H9 (cell line): ENCODE data around the gene PPP3CA. TPM values are rescaled to one million over a fixed set of nuclear protein-coding genes. Genes with fewer than 3 reads are reported as not detected.
A peak's percentile ranks its signal among the peaks of the same experiment; 100 is the strongest.

Source experiments
- DNase-seq: peaks from one replicate; pipeline ENCODE4 v3.0.0-alpha.2; 2017
- H2AFZ ChIP-seq: one replicate; pipeline ENCODE4 v1.6.1; 2013; ENCODE audit warnings: mild to moderate bottlenecking, low read length, control low read depth, moderate library complexity
- H2AK5ac ChIP-seq: 2 replicates; pipeline ENCODE4 v1.6.1; 2013; ENCODE audit warnings: low read length, control low read depth, mixed read lengths; ENCODE audit not compliant: insufficient read length
- H2BK120ac ChIP-seq: one replicate; pipeline ENCODE4 v1.6.1; 2013; ENCODE audit warnings: low read depth, mild to moderate bottlenecking, low read length, control low read depth, inconsistent platforms; ENCODE audit not compliant: poor library complexity, severe bottlenecking
- H2BK12ac ChIP-seq: 2 replicates; pipeline ENCODE4 v1.6.1; 2013; ENCODE audit warnings: low read length, control low read depth, mixed read lengths, low read depth; ENCODE audit not compliant: insufficient read length
- H2BK15ac ChIP-seq: 2 replicates; pipeline ENCODE4 v1.6.1; 2013; ENCODE audit warnings: low read depth, low read length, control low read depth
- H2BK20ac ChIP-seq: one replicate; pipeline ENCODE4 v1.6.1; 2013; ENCODE audit warnings: low read depth, mild to moderate bottlenecking, low read length, control low read depth, inconsistent platforms; ENCODE audit not compliant: poor library complexity, severe bottlenecking
- H2BK5ac ChIP-seq: 2 replicates; pipeline ENCODE4 v1.6.1; 2013; ENCODE audit warnings: low read length, control low read depth, mixed read lengths; ENCODE audit not compliant: insufficient read length
- H3K14ac ChIP-seq: 2 replicates; pipeline ENCODE4 v1.6.1; 2013; ENCODE audit warnings: low read length, control low read depth; ENCODE audit not compliant: insufficient read depth
- H3K18ac ChIP-seq: 2 replicates; pipeline ENCODE4 v1.6.1; 2013; ENCODE audit warnings: low read depth, mild to moderate bottlenecking, mixed read lengths, low read length, control low read depth; ENCODE audit not compliant: insufficient read length
- H3K23ac ChIP-seq: 2 replicates; pipeline ENCODE4 v1.6.1; 2013; ENCODE audit warnings: low read length, control low read depth, mixed read lengths, low read depth; ENCODE audit not compliant: insufficient read length
- H3K23me2 ChIP-seq: 2 replicates; pipeline ENCODE4 v1.6.1; 2013; ENCODE audit warnings: low read depth, mild to moderate bottlenecking, mixed read lengths, low read length, control low read depth; ENCODE audit not compliant: insufficient read length, poor library complexity, severe bottlenecking
- H3K27ac ChIP-seq: 2 replicates; pipeline ENCODE4 v1.5.1; 2013; ENCODE audit warnings: low read length, control low read depth, mixed read lengths, low read depth; ENCODE audit not compliant: insufficient read length
- H3K27me3 ChIP-seq: 2 replicates; pipeline ENCODE4 v1.6.1; 2013; ENCODE audit warnings: low read length, control low read depth, inconsistent platforms; ENCODE audit not compliant: insufficient read depth
- H3K4ac ChIP-seq: 2 replicates; pipeline ENCODE4 v1.6.1; 2013; ENCODE audit warnings: low read depth, mild to moderate bottlenecking, control low read depth, inconsistent platforms, low read length, moderate library complexity
- H3K4me1 ChIP-seq: 2 replicates; pipeline ENCODE4 v1.6.1; 2013; ENCODE audit warnings: low read length, control low read depth, inconsistent platforms; ENCODE audit not compliant: insufficient read depth
- H3K4me2 ChIP-seq: 2 replicates; pipeline ENCODE4 v1.6.1; 2013; ENCODE audit warnings: low read length, control low read depth, mixed read lengths; ENCODE audit not compliant: insufficient read length, insufficient read depth
- H3K56ac ChIP-seq: 2 replicates; pipeline ENCODE4 v1.6.1; 2013; ENCODE audit warnings: low read depth, mild to moderate bottlenecking, mixed read lengths, low read length, control low read depth; ENCODE audit not compliant: insufficient read length
- H3K79me1 ChIP-seq: 2 replicates; pipeline ENCODE4 v1.6.1; 2013; ENCODE audit warnings: low read depth, mild to moderate bottlenecking, moderate library complexity, low read length, control low read depth, inconsistent platforms; ENCODE audit not compliant: insufficient read depth, poor library complexity, severe bottlenecking
- H3K79me2 ChIP-seq: 2 replicates; pipeline ENCODE4 v1.6.1; 2013; ENCODE audit warnings: low read length, control low read depth, inconsistent platforms; ENCODE audit not compliant: insufficient read depth
- H3K9ac ChIP-seq: 2 replicates; pipeline ENCODE4 v1.6.1; 2013; ENCODE audit warnings: low read length, control low read depth, mixed read lengths; ENCODE audit not compliant: insufficient read length; ENCODE audit errors: extremely low read depth
- H3K9me3 ChIP-seq: one replicate; pipeline ENCODE4 v1.6.1; 2013; ENCODE audit warnings: low read depth, low read length, inconsistent platforms; ENCODE audit not compliant: control insufficient read depth
- H3T11ph ChIP-seq: one replicate; pipeline ENCODE4 v1.6.1; 2013; ENCODE audit warnings: mild to moderate bottlenecking, low read length, control low read depth, inconsistent platforms
- H4K20me1 ChIP-seq: one replicate; pipeline ENCODE4 v1.6.1; 2013; ENCODE audit not compliant: control insufficient read depth, insufficient read length, insufficient read depth
- H4K5ac ChIP-seq: 2 replicates; pipeline ENCODE4 v1.6.1; 2013; ENCODE audit warnings: low read depth, mild to moderate bottlenecking, mixed read lengths, low read length, control low read depth; ENCODE audit not compliant: insufficient read length
- H4K8ac ChIP-seq: replicated peaks from 2 replicates; pipeline ENCODE4 v1.6.1; 2013; ENCODE audit warnings: low read length, control low read depth, mixed read lengths, low read depth; ENCODE audit not compliant: insufficient read length
- H4K91ac ChIP-seq: 2 replicates; pipeline ENCODE4 v1.6.1; 2013; ENCODE audit warnings: low read depth, mild to moderate bottlenecking, moderate library complexity, mixed read lengths, low read length, control low read depth; ENCODE audit not compliant: insufficient read length
- H3K27ac Mint-ChIP-seq, 3 experiments: 2 replicates in 2 of 3; 3 replicates in 1 of 3; pipeline ENCODE4 v1.8.0; 2020 to 2021; ENCODE audit warnings: mixed read lengths in 3 of 3, mild to moderate bottlenecking in 1 of 3, moderate library complexity in 1 of 3
- H3K27me3 Mint-ChIP-seq: 2 replicates; pipeline ENCODE4 v1.8.0; 2021; ENCODE audit warnings: low read depth, mild to moderate bottlenecking, moderate library complexity, mixed read lengths
- H3K36me3 Mint-ChIP-seq, 3 experiments: 2 replicates in 2 of 3; 3 replicates in 1 of 3; pipeline ENCODE4 v1.8.0; 2020 to 2021; ENCODE audit warnings: low read depth in 3 of 3, mixed read lengths in 3 of 3; ENCODE audit not compliant: insufficient read depth in 1 of 3
- H3K4me1 Mint-ChIP-seq, 2 experiments: 2 replicates each; pipeline ENCODE4 v1.8.0; 2020; ENCODE audit warnings: mixed read lengths in 2 of 2
- H3K4me3 Mint-ChIP-seq, 2 experiments: 2 replicates in 1 of 2; 3 replicates in 1 of 2; pipeline ENCODE4 v1.8.0; 2020 to 2021; ENCODE audit warnings: mild to moderate bottlenecking in 2 of 2, mixed read lengths in 2 of 2, moderate library complexity in 1 of 2
- H3K9me3 Mint-ChIP-seq, 2 experiments: 2 replicates in 1 of 2; 3 replicates in 1 of 2; pipeline ENCODE4 v1.8.0; 2020; ENCODE audit warnings: mild to moderate bottlenecking in 2 of 2, mixed read lengths in 2 of 2, moderate library complexity in 1 of 2
- CTCF ChIP-seq: fragments of 200-600 bp; sonication (generic); conservative IDR thresholded peaks from 3 replicates; pipeline ENCODE4 v1.8.0; 2021; ENCODE audit warnings: antibody characterized with exemption, mild to moderate bottlenecking
- WGBS: extraction: QIAGEN DNeasy Blood & Tissue Kit; methylation state at CpG from one replicate; pipeline ENCODE4 v1.1.7; 2013; ENCODE audit warnings: missing lambda C conversion rate, low lambda C conversion rate, mixed read lengths; ENCODE audit not compliant: insufficient read length; ENCODE audit errors: extremely low coverage; 5-methylcytosine and 5-hydroxymethylcytosine counted together
- total RNA-seq: library from RNA; stranded (reverse); gene quantifications from 2 replicates; pipeline ENCODE4 v1.2.1, GENCODE V29; 2021

Gene PPP3CA
- total RNA-seq, 1 experiment from 2014 or later, result 16.8 TPM

- H2AK5ac ChIP-seq, result no peak overlapping the region
- H3K4me1 ChIP-seq, result peaks cover 3% of the 10 kb centered on the region; the same call in 1 of the 2 replicates
- no peaks in the 10 kb centered on the region for H3K36me3 Mint-ChIP-seq
- H2BK120ac ChIP-seq, result no peak overlapping the region
- no peaks in the 10 kb centered on the region for H3K9me3 ChIP-seq
- no peak overlapping the region for H2BK12ac ChIP-seq
- H3K4me3 Mint-ChIP-seq, result no peak overlapping the region; a peak in 1 of 5 replicates
- no peaks in the 10 kb centered on the region for H3K23me2 ChIP-seq
- H2BK15ac ChIP-seq, result no peak overlapping the region
- H3T11ph ChIP-seq, result no peak overlapping the region
- no peak overlapping the region for H3K4me2 ChIP-seq
- H3K27ac ChIP-seq, result no peak overlapping the region
- TF ChIP-seq CTCF, result no peak
- H2BK5ac ChIP-seq, result no peak overlapping the region
- H4K5ac ChIP-seq, result no peak overlapping the region
- H3K14ac ChIP-seq, result no peak overlapping the region
- H3K9ac ChIP-seq, result no peak overlapping the region
- no peak overlapping the region for H4K8ac ChIP-seq
- WGBS, result no CpG with 5 or more reads among the region's 6 CpGs
- H3K4me1 Mint-ChIP-seq, result peaks cover 46 to 59% of the 10 kb centered on the region in 2 experiments
- H3K79me2 ChIP-seq, result no peaks in the 10 kb centered on the region; the same call in 1 of the 2 replicates
- H4K91ac ChIP-seq, result no peak overlapping the region
- H3K18ac ChIP-seq, result no peak overlapping the region
- H3K23ac ChIP-seq, result no peak overlapping the region
- H3K79me1 ChIP-seq, result no peaks in the 10 kb centered on the region
- no peaks in the 10 kb centered on the region for H3K27me3 ChIP-seq
- no peak overlapping the region for H3K56ac ChIP-seq
- H4K20me1 ChIP-seq, result no peaks in the 10 kb centered on the region
- no peak for DNase-seq
- peak overlapping the region in 2 of 3 experiments; percentile 65 to 81; a peak in 5 of 7 replicates for H3K27ac Mint-ChIP-seq
- no peaks in the 10 kb centered on the region for H3K27me3 Mint-ChIP-seq
- H2AFZ ChIP-seq, result no peak overlapping the region
- no peaks in the 10 kb centered on the region for H3K9me3 Mint-ChIP-seq
- no peak overlapping the region for H3K4ac ChIP-seq
- no peak overlapping the region for H2BK20ac ChIP-seq
Observed at GRCh38 chr4:101156619-101157310, 190.6 kb downstream of the PPP3CA start.
